IMR-90 (cell line): Measurements from ENCODE around the gene RAD18. TPM values are rescaled to one million over a fixed set of nuclear protein-coding genes. Genes with fewer than 3 reads are reported as not detected.

ENCODE experiments used
- ATAC-seq: fragments of 200-7000 bp; cut with Tn5 transposase; 2 replicates; pipeline ENCODE4 v1.9.1; 2020; ENCODE audit warnings: low read depth, mild to moderate bottlenecking, moderate library complexity
- BruUV-seq: library from RNA; stranded (reverse); fragments of 400-500 nt; replicated peaks from 2 replicates; lab custom pipeline; 2021; lab: Mats Ljungman, UMichigan
- CTCF ChIA-PET: fragments of 300-600 bp; formaldehyde crosslinking; extraction: SDS; loops from one replicate; lab custom pipeline; 2021; ENCODE audit warnings: antibody characterized with exemption; lab: Yijun Ruan, JAX
- POLR2A ChIA-PET: fragments of 300-600 bp; sonication (Branson Sonifier 250); formaldehyde crosslinking; loops from one replicate; lab custom pipeline; 2022; ENCODE audit warnings: antibody characterized with exemption; ENCODE audit not compliant: unreplicated experiment; lab: Charles Lee
- DNase-seq: peaks from one replicate; pipeline ENCODE4 v3.0.0; 2013
- H2AFZ ChIP-seq: replicated peaks from 2 replicates; pipeline ENCODE3; 2013; ENCODE audit warnings: low read length, mild to moderate bottlenecking; ENCODE audit not compliant: poor library complexity
- H2AK5ac ChIP-seq: 2 replicates; pipeline ENCODE4 v1.6.1; 2013; ENCODE audit warnings: low read depth, low read length, inconsistent platforms
- H2AK9ac ChIP-seq: replicated peaks from 2 replicates; pipeline ENCODE3; 2013; ENCODE audit warnings: mild to moderate bottlenecking, low read depth, low read length, moderate library complexity; ENCODE audit not compliant: poor library complexity
- H2BK120ac ChIP-seq: 2 replicates; pipeline ENCODE4 v1.6.1; 2013; ENCODE audit warnings: low read depth, low read length, inconsistent platforms
- H2BK15ac ChIP-seq: 3 replicates; pipeline ENCODE4 v1.6.1; 2013; ENCODE audit warnings: low read depth, low read length, inconsistent platforms
- H2BK20ac ChIP-seq: 2 replicates; pipeline ENCODE4 v1.6.1; 2013; ENCODE audit warnings: low read depth, mild to moderate bottlenecking, inconsistent platforms, low read length, moderate library complexity
- H2BK5ac ChIP-seq: 2 replicates; pipeline ENCODE4 v1.6.1; 2013; ENCODE audit warnings: mild to moderate bottlenecking, low read depth, low read length, inconsistent platforms; ENCODE audit not compliant: poor library complexity, severe bottlenecking
- H3K14ac ChIP-seq: replicated peaks from 2 replicates; pipeline ENCODE4 v1.6.1; 2013; ENCODE audit warnings: low read depth, low read length, inconsistent platforms
- H3K18ac ChIP-seq: 2 replicates; pipeline ENCODE4 v1.6.1; 2013; ENCODE audit warnings: low read depth, low read length, control low read depth
- H3K23ac ChIP-seq: 2 replicates; pipeline ENCODE4 v1.6.1; 2013; ENCODE audit warnings: low read depth, low read length, inconsistent platforms
- H3K27ac ChIP-seq: 2 replicates; pipeline ENCODE4 v1.5.1; 2013; ENCODE audit warnings: mild to moderate bottlenecking, control low read depth, low read length; ENCODE audit not compliant: insufficient read depth
- H3K27me3 ChIP-seq: 2 replicates; pipeline ENCODE4 v1.6.1; 2013; ENCODE audit warnings: low read length; ENCODE audit not compliant: control insufficient read depth, insufficient read depth
- H3K36me3 ChIP-seq: 2 replicates; pipeline ENCODE4 v1.6.1; 2013; ENCODE audit warnings: low read length, mixed read lengths; ENCODE audit not compliant: control insufficient read depth, insufficient read depth
- H3K4ac ChIP-seq: 2 replicates; pipeline ENCODE4 v1.6.1; 2013; ENCODE audit warnings: low read depth, low read length, inconsistent platforms
- H3K4me1 ChIP-seq: 2 replicates; pipeline ENCODE4 v1.6.1; 2013; ENCODE audit warnings: low read length, mixed read lengths; ENCODE audit not compliant: control insufficient read depth, insufficient read depth
- H3K4me2 ChIP-seq: 2 replicates; pipeline ENCODE4 v1.6.1; 2013; ENCODE audit warnings: low read depth, mild to moderate bottlenecking, control low read depth, low read length, moderate library complexity
- H3K4me3 ChIP-seq: 2 replicates; pipeline ENCODE4 v1.5.1; 2013; ENCODE audit warnings: low read depth, mild to moderate bottlenecking, control low read depth, low read length, moderate library complexity; ENCODE audit not compliant: insufficient read depth
- H3K56ac ChIP-seq: 2 replicates; pipeline ENCODE4 v1.6.1; 2013; ENCODE audit warnings: low read length, inconsistent platforms; ENCODE audit not compliant: insufficient read depth; ENCODE audit errors: extremely low read depth
- H3K79me1 ChIP-seq, 2 experiments: 2 replicates each; pipeline ENCODE4 v1.6.1; 2013; ENCODE audit warnings: low read length in 2 of 2, inconsistent platforms in 1 of 2, low read depth in 1 of 2
- H3K9ac ChIP-seq: 2 replicates; pipeline ENCODE4 v1.6.1; 2013; ENCODE audit warnings: low read depth, low read length, control low read depth
- H3K9me1 ChIP-seq: 2 replicates; pipeline ENCODE4 v1.6.1; 2013; ENCODE audit warnings: low read length, inconsistent platforms; ENCODE audit not compliant: insufficient read depth
- H3K9me3 ChIP-seq: 2 replicates; pipeline ENCODE4 v1.6.1; 2013; ENCODE audit warnings: low read length; ENCODE audit not compliant: control insufficient read depth, insufficient read depth
- H4K20me1 ChIP-seq: 2 replicates; pipeline ENCODE4 v1.6.1; 2013; ENCODE audit warnings: low read length, inconsistent platforms; ENCODE audit not compliant: insufficient read depth
- H4K5ac ChIP-seq: 2 replicates; pipeline ENCODE4 v1.6.1; 2013; ENCODE audit warnings: mild to moderate bottlenecking, low read depth, low read length, control low read depth
- H4K8ac ChIP-seq, 2 experiments: 2 replicates each; pipeline ENCODE4 v1.6.1; 2013; ENCODE audit warnings: low read depth in 2 of 2, low read length in 2 of 2, control low read depth in 1 of 2, inconsistent platforms in 1 of 2
- H4K91ac ChIP-seq: 2 replicates; pipeline ENCODE4 v1.6.1; 2013; ENCODE audit warnings: low read depth, low read length, inconsistent platforms; ENCODE audit not compliant: insufficient read depth
- BHLHE40 ChIP-seq: fragments of 150-350 bp; IDR thresholded peaks from 2 replicates; pipeline ENCODE4 v1.6.1; 2016; ENCODE audit warnings: mild to moderate bottlenecking, low read depth, low read length
- CHD1 ChIP-seq: IDR thresholded peaks from 2 replicates; pipeline ENCODE4 v1.6.1; 2012; ENCODE audit warnings: low read depth, low read length, improper control_type of control experiment
- ELK1 ChIP-seq: fragments of 150-350 bp; IDR thresholded peaks from 2 replicates; pipeline ENCODE4 v1.6.1; 2016; ENCODE audit warnings: low read depth, mild to moderate bottlenecking, low read length, moderate library complexity, borderline replicate concordance
- FOS ChIP-seq: fragments of 150-350 bp; IDR thresholded peaks from 2 replicates; pipeline ENCODE4 v1.6.1; 2016; ENCODE audit warnings: low read depth, low read length
- MAFK ChIP-seq: IDR thresholded peaks from 2 replicates; pipeline ENCODE4 v1.6.1; 2012; ENCODE audit warnings: low read depth, low read length, improper control_type of control experiment
- MXI1 ChIP-seq: IDR thresholded peaks from 2 replicates; pipeline ENCODE4 v1.6.1; 2012; ENCODE audit warnings: low read depth, mild to moderate bottlenecking, low read length, moderate library complexity, borderline replicate concordance
- RAD21 ChIP-seq: IDR thresholded peaks from 2 replicates; pipeline ENCODE4 v1.6.1; 2012; ENCODE audit warnings: low read length, improper control_type of control experiment
- RCOR1 ChIP-seq: IDR thresholded peaks from 2 replicates; pipeline ENCODE4 v1.6.1; 2012; ENCODE audit warnings: mild to moderate bottlenecking, low read length, improper control_type of control experiment; ENCODE audit not compliant: insufficient replicate concordance
- RFX5 ChIP-seq: IDR thresholded peaks from 2 replicates; pipeline ENCODE4 v1.8.0; 2012; ENCODE audit warnings: low read depth, mild to moderate bottlenecking, low read length, moderate library complexity
- SMC3 ChIP-seq: fragments of 150-350 bp; IDR thresholded peaks from 2 replicates; pipeline ENCODE4 v1.6.1; 2016; ENCODE audit warnings: low read depth, mild to moderate bottlenecking, antibody characterized with exemption, low read length, moderate library complexity
- WGBS, 2 experiments: methylation state at CpG; one replicate each; pipeline versions ENCODE4 v1.1.5 to v1.1.7; 2013; ENCODE audit warnings: missing lambda C conversion rate in 2 of 2; ENCODE audit not compliant: insufficient read length in 1 of 2; ENCODE audit errors: extremely low coverage in 2 of 2; 5-methylcytosine and 5-hydroxymethylcytosine counted together
- dilution Hi-C: fragments of 300-500 bp; cut with HindIII; formaldehyde crosslinking; loops from one replicate; pipeline ENCODE4 v1.14.3; 2018; ENCODE audit warnings: low sequenced_read_pairs; ENCODE audit not compliant: unreplicated experiment
- in situ Hi-C: fragments of 300-500 bp; cut with MboI; formaldehyde crosslinking; loops from 3 replicates; pipeline ENCODE4 v1.14.3; 2019; ENCODE audit warnings: low sequenced_read_pairs, inconsistent platforms, mixed read lengths
- intact Hi-C: fragments of 100-400 bp; cut with micrococcal nuclease; formaldehyde crosslinking; loops from 2 replicates; pipeline ENCODE4 v1.10.0; 2022
- polyA plus RNA-seq, 3 experiments: library from polyadenylated mRNA; depleted of rRNA; stranded (reverse); fragments of >200 nt; gene quantifications; 2 replicates each; pipeline ENCODE4 v1.2.3, GENCODE V29; 2012; ENCODE audit warnings: low replicate concordance in 1 of 3
- total RNA-seq: library from RNA; depleted of rRNA; stranded (reverse); fragments of >200 nt; gene quantifications from 2 replicates; pipeline ENCODE4 v1.2.3, GENCODE V29; 2012
- TF ChIP-seq, protein P1 (sequence below): fragments of 150-350 bp; IDR thresholded peaks from 2 replicates; pipeline ENCODE4 v1.6.1; 2017; ENCODE audit warnings: mild to moderate bottlenecking, antibody characterized with exemption, low read length, low read depth

The RAD18 gene
- total and polyA plus RNA-seq, 2 of the 4 experiments (the other 2 are of a cell fraction), result 8.2 to 17.2 TPM

GRCh38 chr3:8975081-8976020 is 12.1 kb upstream of the RAD18 start:
- H4K91ac ChIP-seq, result no peak overlapping the region
- H4K20me1 ChIP-seq, result no peaks in the 10 kb centered on the region
- H3K27me3 ChIP-seq, result peaks cover 8% of the 10 kb centered on the region
- no peak overlapping the region for H3K23ac ChIP-seq
- H2BK15ac ChIP-seq, result no peak overlapping the region
- BruUV-seq, result no TSS peak
- no peak overlapping the region for H3K9ac ChIP-seq
- H2BK5ac ChIP-seq, result no peak overlapping the region
- no peak overlapping the region for H3K14ac ChIP-seq
- TF ChIP-seq FOS, result no peak
- no peak for TF ChIP-seq RAD21
- TF ChIP-seq BHLHE40, result no peak
- TF ChIP-seq, protein P1, sequence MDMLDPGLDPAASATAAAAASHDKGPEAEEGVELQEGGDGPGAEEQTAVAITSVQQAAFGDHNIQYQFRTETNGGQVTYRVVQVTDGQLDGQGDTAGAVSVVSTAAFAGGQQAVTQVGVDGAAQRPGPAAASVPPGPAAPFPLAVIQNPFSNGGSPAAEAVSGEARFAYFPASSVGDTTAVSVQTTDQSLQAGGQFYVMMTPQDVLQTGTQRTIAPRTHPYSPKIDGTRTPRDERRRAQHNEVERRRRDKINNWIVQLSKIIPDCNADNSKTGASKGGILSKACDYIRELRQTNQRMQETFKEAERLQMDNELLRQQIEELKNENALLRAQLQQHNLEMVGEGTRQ, result no peak
- TF ChIP-seq RCOR1, result no peak
- TF ChIP-seq CHD1, result no peak
- TF ChIP-seq SMC3, result no peak
- no peak for TF ChIP-seq RFX5
- TF ChIP-seq MXI1, result no peak
- no peak for TF ChIP-seq ELK1
- TF ChIP-seq MAFK, result no peak
- no peak overlapping the region for H3K4me3 ChIP-seq
- peak overlapping the region; percentile 76 for H2AK9ac ChIP-seq
- no peak overlapping the region for H2BK20ac ChIP-seq
- DNase-seq (no peak), ATAC-seq (no peak)
- ChIA-PET CTCF (interaction anchor here (1.0 to 1.3 kb wide), 2 partner anchors 13 to 206 kb away, joined by 4 read pairs; partner anchors contain the start of gene OXTR), POLR2A (no interaction called here)
- H3K4me1 ChIP-seq, result no peaks in the 10 kb centered on the region
- H2BK120ac ChIP-seq, result no peak overlapping the region
- H3K4me2 ChIP-seq, result no peak overlapping the region
- H3K9me1 ChIP-seq, result no peaks in the 10 kb centered on the region
- no peak overlapping the region for H3K18ac ChIP-seq
- 0% methylated on average over 1 of the region's 11 CpGs; no CpG with 5 or more reads in 1 of the 2 experiments for WGBS, 2 experiments
- H3K27ac ChIP-seq, result no peak overlapping the region
- in situ Hi-C loops, result no loop called here
- no peak overlapping the region for H3K56ac ChIP-seq
- H3K4ac ChIP-seq, result no peak overlapping the region
- no peak overlapping the region for H4K5ac ChIP-seq
- H3K9me3 ChIP-seq, result peaks cover 4% of the 10 kb centered on the region; the same call in 1 of the 2 replicates
- peak overlapping the region; percentile 53 for H2AFZ ChIP-seq
- H3K36me3 ChIP-seq, result no peaks in the 10 kb centered on the region
- no peak overlapping the region for H2AK5ac ChIP-seq
- intact Hi-C loops, result no loop called here
- dilution Hi-C loops, result no loop called here
- H4K8ac ChIP-seq, result no peak overlapping the region
- H3K79me1 ChIP-seq, result no peaks in the 10 kb centered on the region
